DMS53 treated with DMSO at 0.1 percent for 48 hours (cell line): ENCODE results near the gene SEC14L5.

Experiments
- DNase-seq: peaks from one replicate; lab custom pipeline; 2025; ENCODE audit not compliant: unreplicated experiment; lab: John Stamatoyannopoulos, UW

The SEC14L5 gene

GRCh38 chr16:5008311-5008731, 50.2 kb downstream of the SEC14L5 start:
- no peak for DNase-seq

DNA sequence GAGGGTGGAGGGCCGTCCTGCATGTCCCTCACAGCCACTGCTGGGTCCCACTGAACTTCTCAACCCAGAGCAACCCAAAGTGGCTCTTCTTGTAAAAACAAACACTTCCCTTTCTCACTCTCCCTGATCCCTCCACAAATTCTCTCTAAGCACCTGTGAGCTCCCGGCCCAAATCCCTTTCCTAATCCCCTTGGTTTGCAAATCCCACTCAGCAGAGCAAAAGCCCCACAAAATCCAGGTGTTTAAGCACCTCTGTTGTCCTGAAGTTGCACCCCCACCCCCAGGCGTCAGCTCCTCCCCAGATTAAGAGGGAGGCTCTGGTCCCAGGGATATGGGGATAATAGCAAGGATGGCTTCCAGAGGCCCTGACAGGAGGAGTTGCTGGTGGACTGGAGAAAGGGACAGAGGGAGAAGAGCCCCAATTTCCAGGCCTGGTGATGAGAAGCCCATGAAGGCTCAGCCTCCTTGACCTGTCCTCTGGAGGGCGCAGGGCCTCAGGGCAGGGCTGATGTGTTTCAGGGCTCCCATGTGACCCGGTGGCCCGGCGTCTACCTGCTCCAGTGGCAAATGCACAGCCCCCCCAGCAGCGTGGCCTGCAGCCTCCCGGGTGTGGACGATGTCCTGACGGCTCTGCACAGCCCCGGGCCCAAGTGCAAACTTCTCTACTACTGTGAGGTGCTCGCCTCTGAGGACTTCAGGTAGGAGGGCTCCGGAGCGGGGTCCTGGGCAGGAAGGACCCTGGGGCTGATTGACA, 52.6 kb downstream of the SEC14L5 start:
- no peak for DNase-seq

- no peak for DNase-seq
These were observed 53.5 kb downstream of the SEC14L5 start for GRCh38 chr16:5011637-5012036.

DNA sequence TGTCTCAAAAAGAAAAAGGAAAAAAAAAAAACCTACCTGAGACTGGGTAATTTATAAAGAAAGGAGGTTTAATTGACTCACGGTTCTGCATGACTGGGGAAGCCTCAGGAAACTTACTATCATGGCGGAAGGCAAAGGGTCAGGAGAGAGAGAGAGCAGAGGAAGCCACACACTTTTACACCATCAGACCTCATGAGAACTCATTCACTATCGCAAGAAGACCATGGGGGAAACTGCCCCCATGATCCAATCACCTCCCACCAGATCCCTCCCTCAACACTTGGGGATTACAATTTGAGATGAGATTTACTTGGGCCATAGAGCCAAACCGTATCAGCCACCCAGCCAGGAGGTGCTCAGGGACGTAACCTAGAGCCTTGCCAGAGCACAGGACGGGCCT, 54.8 kb downstream of the SEC14L5 start:
- DNase-seq: no peak

- DNase-seq: no peak
These were observed 57.2 kb downstream of the SEC14L5 start for GRCh38 chr16:5015351-5015750.

GRCh38 chr16:5015887-5016286, 57.8 kb downstream of the SEC14L5 start:
- DNase-seq: no peak

GRCh38 chr16:5016967-5017677, 59.0 kb downstream of the SEC14L5 start:
- DNase-seq: no peak

- no peak for DNase-seq
These were observed 59.5 kb downstream of the SEC14L5 start for GRCh38 chr16:5017678-5017969.

- DNase-seq: no peak
These were observed 60.7 kb downstream of the SEC14L5 start for GRCh38 chr16:5018793-5019192.

GRCh38 chr16:5019775-5020174, 61.6 kb downstream of the SEC14L5 start:
- no peak for DNase-seq

GRCh38 chr16:5020551-5020950, 62.4 kb downstream of the SEC14L5 start:
- DNase-seq: no peak

DNA sequence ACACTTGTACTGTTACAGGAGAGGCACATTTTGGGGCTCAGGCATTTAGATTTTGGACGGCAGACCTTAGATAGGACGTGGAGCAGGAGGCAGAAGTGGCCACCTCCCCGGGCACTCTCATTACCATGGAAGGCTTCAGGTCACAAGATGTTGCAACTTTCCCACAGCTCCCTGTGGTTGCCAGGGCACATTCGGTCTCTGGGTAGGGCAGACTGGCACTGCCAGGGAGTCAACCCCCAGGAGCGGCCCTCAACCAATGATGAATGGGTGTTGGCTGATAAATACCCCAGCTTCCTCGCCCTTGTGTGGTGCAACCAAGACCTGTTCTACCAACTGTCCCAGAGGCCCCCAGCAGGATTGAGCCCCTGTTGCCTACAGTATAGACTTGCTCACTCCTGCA, 64.4 kb downstream of the SEC14L5 start:
- DNase-seq: no peak

- DNase-seq: peak; percentile 19
These were observed 66.5 kb downstream of the SEC14L5 start for GRCh38 chr16:5024632-5025031.

DNA sequence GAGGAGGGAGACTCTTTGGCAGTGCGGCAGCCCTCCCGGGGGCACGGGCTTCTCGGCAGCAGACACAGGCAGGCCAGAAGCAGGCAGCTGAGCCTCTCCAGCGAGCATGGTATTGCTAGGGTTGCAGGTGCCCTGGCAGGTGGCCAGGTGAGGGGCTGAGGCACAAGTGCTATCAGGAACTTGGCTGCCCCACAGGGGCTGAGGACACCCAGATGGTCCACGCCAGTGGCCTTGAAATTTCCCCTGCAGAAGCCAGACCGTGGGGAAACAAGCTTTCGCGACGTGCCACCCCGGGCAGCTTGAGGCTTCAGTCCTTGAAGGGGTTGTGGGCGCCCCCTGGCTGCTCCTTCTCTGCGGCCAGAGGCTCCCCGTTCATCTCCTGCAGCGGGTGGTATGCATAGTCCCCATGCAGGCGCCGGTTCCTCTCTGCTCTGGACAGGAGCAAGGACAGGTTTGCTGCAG, 67.1 kb downstream of the SEC14L5 start:
- no peak for DNase-seq

GRCh38 chr16:5026664-5027063, 68.5 kb downstream of the SEC14L5 start:
- no peak for DNase-seq

GRCh38 chr16:5027086-5027485, 69.0 kb downstream of the SEC14L5 start:
- DNase-seq: no peak

GRCh38 chr16:5027575-5028235, 69.6 kb downstream of the SEC14L5 start:
- no peak for DNase-seq

- DNase-seq: no peak
These were observed 70.9 kb downstream of the SEC14L5 start for GRCh38 chr16:5028950-5029475.

GRCh38 chr16:5030251-5030870, 72.2 kb downstream of the SEC14L5 start:
- DNase-seq: no peak

GRCh38 chr16:5031601-5032000, 73.5 kb downstream of the SEC14L5 start:
- DNase-seq: no peak

GRCh38 chr16:5032748-5033167, 74.6 kb downstream of the SEC14L5 start:
- no peak for DNase-seq
